ENCODE data around the gene RPL11.
"Not testable (repeated sequence)": the region's sequence is repeated elsewhere in the genome, so short reads cannot be mapped to it uniquely, and the experiment has no call there.

Gene RPL11

GRCh38 chr1:23673086-23673813 is 18.4 kb upstream of the RPL11 start:
- H3K36me3 ChIP-seq: no peaks in the 10 kb centered on the region
- TF ChIP-seq CTCF (IDR thresholded peaks at IDR 0.05): no peak
- no peak overlapping the region for H3K4me3 ChIP-seq (ENCODE audit: low read depth in 1 of 2, low read length in 1 of 2)
- no peak overlapping the region for H3K27ac ChIP-seq
- H3K27me3 ChIP-seq: peaks cover 58% of the 10 kb centered on the region
- H3K9me3 ChIP-seq: no peaks in the 10 kb centered on the region
- no peaks in the 10 kb centered on the region for H3K4me1 ChIP-seq (ENCODE audit: control insufficient read depth in 1 of 2, insufficient read depth in 1 of 2, low read depth in 1 of 2, low read length in 1 of 2)

GRCh38 chr1:23679815-23680214 is 11.8 kb upstream of the RPL11 start:
- H3K4me3 ChIP-seq (ENCODE audit: low read depth in 1 of 2, low read length in 1 of 2): no peak overlapping the region
- no peaks in the 10 kb centered on the region for H3K4me1 ChIP-seq (ENCODE audit: control insufficient read depth in 1 of 2, insufficient read depth in 1 of 2, low read depth in 1 of 2, low read length in 1 of 2)
- no peaks in the 10 kb centered on the region for H3K36me3 ChIP-seq
- TF ChIP-seq CTCF (IDR thresholded peaks at IDR 0.05): no peak
- no peak overlapping the region for H3K27ac ChIP-seq
- H3K27me3 ChIP-seq: peaks cover 56% of the 10 kb centered on the region
- no peaks in the 10 kb centered on the region for H3K9me3 ChIP-seq

GRCh38 chr1:23682946-23683345 is 8.7 kb upstream of the RPL11 start:
- Histone ChIP-seq H3K36me3 (no peaks in the 10 kb centered on the region), H3K27ac (no peak overlapping the region), H3K27me3 (peaks cover 53% of the 10 kb centered on the region), H3K4me3 (ENCODE audit: low read depth in 1 of 2, low read length in 1 of 2) (no peak overlapping the region), H3K9me3 (no peaks in the 10 kb centered on the region), H3K4me1 (ENCODE audit: control insufficient read depth in 1 of 2, insufficient read depth in 1 of 2, low read depth in 1 of 2, low read length in 1 of 2) (no peaks in the 10 kb centered on the region)
- TF ChIP-seq CTCF (IDR thresholded peaks at IDR 0.05): no peak

- H3K27me3 ChIP-seq: peaks cover 44% of the 10 kb centered on the region
- H3K9me3 ChIP-seq: no peaks in the 10 kb centered on the region
- no peak overlapping the region for H3K27ac ChIP-seq
- H3K4me1 ChIP-seq (ENCODE audit: control insufficient read depth in 1 of 2, insufficient read depth in 1 of 2, low read depth in 1 of 2, low read length in 1 of 2): no peaks in the 10 kb centered on the region
- no peaks in the 10 kb centered on the region for H3K36me3 ChIP-seq
- no peak for TF ChIP-seq CTCF (IDR thresholded peaks at IDR 0.05)
- no peak overlapping the region for H3K4me3 ChIP-seq (ENCODE audit: low read depth in 1 of 2, low read length in 1 of 2)
These were observed 7.2 kb upstream of the RPL11 start for GRCh38 chr1:23684415-23684814.

GRCh38 chr1:23685197-23685596 is 6.4 kb upstream of the RPL11 start:
- not testable (repeated sequence) for H3K36me3 ChIP-seq; H3K4me1 ChIP-seq (ENCODE audit: control insufficient read depth in 1 of 2, insufficient read depth in 1 of 2, low read depth in 1 of 2, low read length in 1 of 2); H3K4me3 ChIP-seq (ENCODE audit: low read depth in 1 of 2, low read length in 1 of 2); H3K9me3 ChIP-seq; H3K27ac ChIP-seq
- H3K27me3 ChIP-seq: peaks cover 37% of the 10 kb centered on the region

GRCh38 chr1:23687680-23688079 is 3.9 kb upstream of the RPL11 start:
- not testable (repeated sequence) for H3K36me3 ChIP-seq; H3K4me1 ChIP-seq (ENCODE audit: control insufficient read depth in 1 of 2, insufficient read depth in 1 of 2, low read depth in 1 of 2, low read length in 1 of 2); H3K9me3 ChIP-seq; H3K27ac ChIP-seq; H3K4me3 ChIP-seq (ENCODE audit: low read depth in 1 of 2, low read length in 1 of 2)
- H3K27me3 ChIP-seq: peaks cover 22% of the 10 kb centered on the region

GRCh38 chr1:23688281-23688680 is 3.3 kb upstream of the RPL11 start:
- not testable (repeated sequence) for H3K27ac ChIP-seq; H3K4me3 ChIP-seq (ENCODE audit: low read depth in 1 of 2, low read length in 1 of 2); H3K9me3 ChIP-seq; H3K36me3 ChIP-seq
- Histone ChIP-seq H3K4me1 (ENCODE audit: control insufficient read depth in 1 of 2, insufficient read depth in 1 of 2, low read depth in 1 of 2, low read length in 1 of 2) (peaks cover 13 to 14% of the 10 kb centered on the region in 2 experiments), H3K27me3 (peaks cover 16% of the 10 kb centered on the region)

Measured in neutrophil (primary cell).